Liver (tissue), 9 donors: ENCODE results near the gene GTPBP6. TPM values are rescaled to one million over a fixed set of nuclear protein-coding genes. Genes with fewer than 3 reads are reported as not detected.

Experiments used
- DNase-seq: peaks from one replicate; pipeline ENCODE4 v3.0.0-alpha.2; 2017; ENCODE audit warnings: low spot score
- H3K27ac ChIP-seq, 2 donors: one replicate each; pipeline ENCODE4 v1.7.0; 2013; ENCODE audit warnings: inconsistent platforms in 2 of 2, low read length in 2 of 2, control low read depth in 1 of 2, low read depth in 1 of 2, mild to moderate bottlenecking in 1 of 2
- H3K27me3 ChIP-seq, 4 donors: one replicate each; pipeline versions ENCODE4 v1.6.1 to v1.7.0; 2013; ENCODE audit warnings: low read length in 3 of 4, inconsistent platforms in 1 of 4, mild to moderate bottlenecking in 1 of 4, moderate library complexity in 1 of 4; ENCODE audit not compliant: control insufficient read depth in 4 of 4, insufficient read depth in 4 of 4
- H3K36me3 ChIP-seq, 4 donors: one replicate each; pipeline versions ENCODE4 v1.6.1 to v1.7.0; 2013; ENCODE audit warnings: low read length in 3 of 4, mild to moderate bottlenecking in 3 of 4, low read depth in 1 of 4, moderate library complexity in 1 of 4; ENCODE audit not compliant: control insufficient read depth in 4 of 4, insufficient read depth in 3 of 4
- H3K4me1 ChIP-seq, 4 donors: one replicate each; pipeline versions ENCODE4 v1.6.1 to v1.7.0; 2013; ENCODE audit warnings: low read length in 3 of 4, mild to moderate bottlenecking in 3 of 4, moderate library complexity in 1 of 4; ENCODE audit not compliant: control insufficient read depth in 4 of 4, insufficient read depth in 4 of 4
- H3K4me3 ChIP-seq, 3 donors: one replicate each; pipeline versions ENCODE4 v1.6.1 to v1.7.0; 2013; ENCODE audit warnings: low read length in 3 of 3, control low read depth in 1 of 3, low read depth in 1 of 3, mild to moderate bottlenecking in 1 of 3
- H3K9ac ChIP-seq, 2 donors: one replicate each; pipeline ENCODE4 v1.7.0; 2013; ENCODE audit warnings: low read length in 2 of 2, mild to moderate bottlenecking in 2 of 2, moderate library complexity in 2 of 2, control low read depth in 1 of 2, low read depth in 1 of 2
- H3K9me3 ChIP-seq, 4 donors: one replicate each; pipeline versions ENCODE4 v1.6.1 to v1.7.0; 2013; ENCODE audit warnings: low read length in 3 of 4; ENCODE audit not compliant: control insufficient read depth in 4 of 4
- EGR1 ChIP-seq, 2 donors: IDR thresholded peaks; 2 replicates each; pipeline ENCODE4 v1.6.1; 2016 to 2018; ENCODE audit warnings: antibody characterized with exemption in 2 of 2, low read depth in 2 of 2
- GABPA ChIP-seq, 2 donors: IDR thresholded peaks in 1 of 2; conservative IDR thresholded peaks in 1 of 2; 2 replicates each; pipeline ENCODE4 v1.6.1; 2016; ENCODE audit warnings: antibody characterized with exemption in 2 of 2, mild to moderate bottlenecking in 1 of 2, moderate library complexity in 1 of 2
- HNF4G ChIP-seq: IDR thresholded peaks from 2 replicates; pipeline ENCODE4 v1.6.1; 2016; ENCODE audit warnings: antibody characterized with exemption
- JUND ChIP-seq, 2 donors: IDR thresholded peaks; 2 replicates each; pipeline ENCODE4 v1.6.1; 2016; ENCODE audit warnings: antibody characterized with exemption in 2 of 2
- NR2F2 ChIP-seq: IDR thresholded peaks from 2 replicates; pipeline ENCODE4 v1.6.1; 2016; ENCODE audit warnings: antibody characterized with exemption
- RAD21 ChIP-seq, 2 donors: IDR thresholded peaks; 2 replicates each; pipeline ENCODE4 v1.6.1; 2016; ENCODE audit warnings: antibody characterized with exemption in 2 of 2, mild to moderate bottlenecking in 2 of 2
- RXRA ChIP-seq, 2 donors: IDR thresholded peaks; 2 replicates each; pipeline ENCODE4 v1.6.1; 2017 to 2018; ENCODE audit warnings: antibody characterized with exemption in 2 of 2, mild to moderate bottlenecking in 1 of 2
- SP1 ChIP-seq: IDR thresholded peaks from 2 replicates; pipeline ENCODE4 v1.6.1; 2018; ENCODE audit warnings: antibody characterized with exemption, mild to moderate bottlenecking
- TAF1 ChIP-seq: conservative IDR thresholded peaks from 2 replicates; pipeline ENCODE4 v1.6.1; 2016; ENCODE audit warnings: antibody characterized with exemption, mild to moderate bottlenecking
- YY1 ChIP-seq: IDR thresholded peaks from 2 replicates; pipeline ENCODE4 v1.6.1; 2016; ENCODE audit warnings: antibody characterized with exemption, mild to moderate bottlenecking
- WGBS: extraction: QIAGEN DNeasy Blood & Tissue Kit; methylation state at CpG from one replicate; pipeline ENCODE4 v1.1.7; 2013; 5-methylcytosine and 5-hydroxymethylcytosine counted together
- polyA plus RNA-seq, 2 donors: library from polyadenylated mRNA; stranded (reverse) in 1 of 2; unstranded in 1 of 2; fragments of 200-250 nt in 1 of 2; fragments of >200 nt in 1 of 2; fragmentation: Nextera tagmentation in 1 of 2; extraction: Ambion mirVana in 1 of 2; gene quantifications; one replicate each; pipeline versions ENCODE4 v1.2.1 to v1.2.3, GENCODE V29; 2013 to 2015
- total RNA-seq, 2 donors: library from RNA; depleted of rRNA; stranded (reverse); fragments of >200 nt; gene quantifications; one replicate each; pipeline ENCODE4 v1.2.3, GENCODE V29; 2014
- TF ChIP-seq, protein P1 (sequence below): IDR thresholded peaks from 2 replicates; pipeline ENCODE4 v1.6.1; 2016; ENCODE audit warnings: antibody characterized with exemption
- TF ChIP-seq, protein P2 (sequence below): IDR thresholded peaks from 2 replicates; pipeline ENCODE4 v1.6.1; 2016; ENCODE audit warnings: antibody characterized with exemption
- TF ChIP-seq, protein P3 (sequence below): IDR thresholded peaks from 2 replicates; pipeline ENCODE4 v1.6.1; 2016; ENCODE audit warnings: antibody characterized with exemption
- TF ChIP-seq, protein P4 (sequence below): fragments of 150-350 bp; IDR thresholded peaks from 2 replicates; pipeline ENCODE4 v1.5.1; 2017; ENCODE audit warnings: improper control_type of control experiment, low read depth, low read length; ENCODE audit not compliant: missing input control
- TF ChIP-seq, protein P5 (sequence below): IDR thresholded peaks from 2 replicates; pipeline ENCODE4 v1.6.1; 2016; ENCODE audit warnings: antibody characterized with exemption, mild to moderate bottlenecking
- donor health status: healthy.
- donor health status: healthy.
- donor health status: healthy.
- donor health status: healthy.
- donor health status: healthy.

Gene GTPBP6
- total and polyA plus RNA-seq, 4 donors = 11.3 to 29.2 (median 16.6) TPM

DNA sequence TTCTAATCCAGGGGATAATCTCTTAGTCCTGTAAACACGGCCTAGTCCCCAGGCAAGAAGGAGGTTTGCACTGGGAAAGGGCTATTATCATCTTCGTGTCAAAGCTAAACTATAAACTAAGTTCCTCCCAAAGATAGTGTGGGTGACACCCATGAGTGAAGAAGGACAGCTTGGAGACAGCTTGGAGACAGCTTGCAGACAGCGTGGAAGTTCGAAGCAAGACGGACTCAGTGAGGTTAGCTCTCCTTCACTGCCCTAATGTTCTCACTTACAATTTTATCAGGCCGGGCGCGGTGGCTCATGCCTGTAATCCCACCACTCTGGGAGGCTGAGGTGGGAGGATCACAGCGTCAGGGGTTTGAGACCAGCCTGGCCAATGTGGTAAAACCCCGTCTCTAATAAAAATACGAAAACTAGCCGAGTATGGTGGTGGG lies 56.7 kb downstream of the GTPBP6 start:
- H3K9ac ChIP-seq = no peak overlapping the region
- 69% methylated on average over 12 of the region's 12 CpGs for WGBS
- H3K27ac ChIP-seq = peak overlapping the region; percentile 68 to 84
- H3K4me1 ChIP-seq = peaks cover 6 to 24% (median 20%) of the 10 kb centered on the region in 4 donors
- H3K4me3 ChIP-seq = no peak overlapping the region
- TF ChIP-seq SP1 (no peak), EGR1 (IDR thresholded peaks at IDR 0.05; ENCODE audit: low read depth in 2 of 2) (no peak), YY1 (no peak), RXRA (IDR thresholded peaks at IDR 0.05) (no peak), JUND (IDR thresholded peaks at IDR 0.05) (no peak), NR2F2 (no peak), HNF4G (no peak), RAD21 (IDR thresholded peaks at IDR 0.05) (no peak), GABPA (IDR thresholded peaks at IDR 0.05 in 1 of 2, conservative IDR thresholded peaks at IDR 0.05 in 1 of 2) (no peak), TAF1 (no peak)
- TF ChIP-seq, protein P1, sequence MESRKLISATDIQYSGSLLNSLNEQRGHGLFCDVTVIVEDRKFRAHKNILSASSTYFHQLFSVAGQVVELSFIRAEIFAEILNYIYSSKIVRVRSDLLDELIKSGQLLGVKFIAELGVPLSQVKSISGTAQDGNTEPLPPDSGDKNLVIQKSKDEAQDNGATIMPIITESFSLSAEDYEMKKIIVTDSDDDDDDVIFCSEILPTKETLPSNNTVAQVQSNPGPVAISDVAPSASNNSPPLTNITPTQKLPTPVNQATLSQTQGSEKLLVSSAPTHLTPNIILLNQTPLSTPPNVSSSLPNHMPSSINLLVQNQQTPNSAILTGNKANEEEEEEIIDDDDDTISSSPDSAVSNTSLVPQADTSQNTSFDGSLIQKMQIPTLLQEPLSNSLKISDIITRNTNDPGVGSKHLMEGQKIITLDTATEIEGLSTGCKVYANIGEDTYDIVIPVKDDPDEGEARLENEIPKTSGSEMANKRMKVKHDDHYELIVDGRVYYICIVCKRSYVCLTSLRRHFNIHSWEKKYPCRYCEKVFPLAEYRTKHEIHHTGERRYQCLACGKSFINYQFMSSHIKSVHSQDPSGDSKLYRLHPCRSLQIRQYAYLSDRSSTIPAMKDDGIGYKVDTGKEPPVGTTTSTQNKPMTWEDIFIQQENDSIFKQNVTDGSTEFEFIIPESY = no peak
- TF ChIP-seq, protein P2, sequence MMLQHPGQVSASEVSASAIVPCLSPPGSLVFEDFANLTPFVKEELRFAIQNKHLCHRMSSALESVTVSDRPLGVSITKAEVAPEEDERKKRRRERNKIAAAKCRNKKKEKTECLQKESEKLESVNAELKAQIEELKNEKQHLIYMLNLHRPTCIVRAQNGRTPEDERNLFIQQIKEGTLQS = no peak
- TF ChIP-seq, protein P3, sequence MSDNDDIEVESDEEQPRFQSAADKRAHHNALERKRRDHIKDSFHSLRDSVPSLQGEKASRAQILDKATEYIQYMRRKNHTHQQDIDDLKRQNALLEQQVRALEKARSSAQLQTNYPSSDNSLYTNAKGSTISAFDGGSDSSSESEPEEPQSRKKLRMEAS = no peak
- TF ChIP-seq, protein P4, sequence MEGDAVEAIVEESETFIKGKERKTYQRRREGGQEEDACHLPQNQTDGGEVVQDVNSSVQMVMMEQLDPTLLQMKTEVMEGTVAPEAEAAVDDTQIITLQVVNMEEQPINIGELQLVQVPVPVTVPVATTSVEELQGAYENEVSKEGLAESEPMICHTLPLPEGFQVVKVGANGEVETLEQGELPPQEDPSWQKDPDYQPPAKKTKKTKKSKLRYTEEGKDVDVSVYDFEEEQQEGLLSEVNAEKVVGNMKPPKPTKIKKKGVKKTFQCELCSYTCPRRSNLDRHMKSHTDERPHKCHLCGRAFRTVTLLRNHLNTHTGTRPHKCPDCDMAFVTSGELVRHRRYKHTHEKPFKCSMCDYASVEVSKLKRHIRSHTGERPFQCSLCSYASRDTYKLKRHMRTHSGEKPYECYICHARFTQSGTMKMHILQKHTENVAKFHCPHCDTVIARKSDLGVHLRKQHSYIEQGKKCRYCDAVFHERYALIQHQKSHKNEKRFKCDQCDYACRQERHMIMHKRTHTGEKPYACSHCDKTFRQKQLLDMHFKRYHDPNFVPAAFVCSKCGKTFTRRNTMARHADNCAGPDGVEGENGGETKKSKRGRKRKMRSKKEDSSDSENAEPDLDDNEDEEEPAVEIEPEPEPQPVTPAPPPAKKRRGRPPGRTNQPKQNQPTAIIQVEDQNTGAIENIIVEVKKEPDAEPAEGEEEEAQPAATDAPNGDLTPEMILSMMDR = no peak
- TF ChIP-seq, protein P5, sequence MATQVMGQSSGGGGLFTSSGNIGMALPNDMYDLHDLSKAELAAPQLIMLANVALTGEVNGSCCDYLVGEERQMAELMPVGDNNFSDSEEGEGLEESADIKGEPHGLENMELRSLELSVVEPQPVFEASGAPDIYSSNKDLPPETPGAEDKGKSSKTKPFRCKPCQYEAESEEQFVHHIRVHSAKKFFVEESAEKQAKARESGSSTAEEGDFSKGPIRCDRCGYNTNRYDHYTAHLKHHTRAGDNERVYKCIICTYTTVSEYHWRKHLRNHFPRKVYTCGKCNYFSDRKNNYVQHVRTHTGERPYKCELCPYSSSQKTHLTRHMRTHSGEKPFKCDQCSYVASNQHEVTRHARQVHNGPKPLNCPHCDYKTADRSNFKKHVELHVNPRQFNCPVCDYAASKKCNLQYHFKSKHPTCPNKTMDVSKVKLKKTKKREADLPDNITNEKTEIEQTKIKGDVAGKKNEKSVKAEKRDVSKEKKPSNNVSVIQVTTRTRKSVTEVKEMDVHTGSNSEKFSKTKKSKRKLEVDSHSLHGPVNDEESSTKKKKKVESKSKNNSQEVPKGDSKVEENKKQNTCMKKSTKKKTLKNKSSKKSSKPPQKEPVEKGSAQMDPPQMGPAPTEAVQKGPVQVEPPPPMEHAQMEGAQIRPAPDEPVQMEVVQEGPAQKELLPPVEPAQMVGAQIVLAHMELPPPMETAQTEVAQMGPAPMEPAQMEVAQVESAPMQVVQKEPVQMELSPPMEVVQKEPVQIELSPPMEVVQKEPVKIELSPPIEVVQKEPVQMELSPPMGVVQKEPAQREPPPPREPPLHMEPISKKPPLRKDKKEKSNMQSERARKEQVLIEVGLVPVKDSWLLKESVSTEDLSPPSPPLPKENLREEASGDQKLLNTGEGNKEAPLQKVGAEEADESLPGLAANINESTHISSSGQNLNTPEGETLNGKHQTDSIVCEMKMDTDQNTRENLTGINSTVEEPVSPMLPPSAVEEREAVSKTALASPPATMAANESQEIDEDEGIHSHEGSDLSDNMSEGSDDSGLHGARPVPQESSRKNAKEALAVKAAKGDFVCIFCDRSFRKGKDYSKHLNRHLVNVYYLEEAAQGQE = no peak
- no peaks in the 10 kb centered on the region for H3K36me3 ChIP-seq
- no peak for DNase-seq
- H3K9me3 ChIP-seq = no peaks in the 10 kb centered on the region
- H3K27me3 ChIP-seq = no peaks in the 10 kb centered on the region
